ENCODE data around the gene CMIP. TPM values are rescaled to one million over a fixed set of nuclear protein-coding genes. Genes with fewer than 3 reads are reported as not detected.
"Not testable (repeated sequence)": the region's sequence is repeated elsewhere in the genome, so short reads cannot be mapped to it uniquely, and the experiment has no call there.

Gene CMIP
- total RNA-seq, 2 experiments from 2014 or later: 26.3 to 29.1 TPM

DNA sequence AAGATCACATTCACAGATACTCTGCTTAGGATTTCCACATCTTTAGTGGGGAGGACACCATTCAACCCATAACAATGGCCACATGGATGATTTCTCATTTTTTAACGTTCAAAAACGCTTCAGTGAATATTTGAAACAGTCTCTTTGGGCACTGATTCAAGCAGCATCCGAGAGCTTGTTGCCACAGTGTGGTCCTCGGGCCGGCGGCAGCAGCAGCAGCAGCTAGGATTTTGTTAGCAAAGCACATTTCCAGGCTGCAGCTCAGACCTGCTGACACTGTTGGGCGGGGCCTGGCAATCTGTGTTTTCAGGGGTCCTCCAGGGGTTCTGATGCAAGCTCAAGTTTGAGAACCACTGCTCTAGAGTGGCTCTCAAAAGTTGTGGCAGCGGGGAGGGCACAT, 27.9 kb upstream of the CMIP start:
- ChIA-PET POLR2A (no interaction called here), CTCF (interaction anchor here (1.2 kb wide), 1 partner anchor 53 kb away, joined by 3 read pairs; no protein-coding TSS in a partner anchor)

DNA sequence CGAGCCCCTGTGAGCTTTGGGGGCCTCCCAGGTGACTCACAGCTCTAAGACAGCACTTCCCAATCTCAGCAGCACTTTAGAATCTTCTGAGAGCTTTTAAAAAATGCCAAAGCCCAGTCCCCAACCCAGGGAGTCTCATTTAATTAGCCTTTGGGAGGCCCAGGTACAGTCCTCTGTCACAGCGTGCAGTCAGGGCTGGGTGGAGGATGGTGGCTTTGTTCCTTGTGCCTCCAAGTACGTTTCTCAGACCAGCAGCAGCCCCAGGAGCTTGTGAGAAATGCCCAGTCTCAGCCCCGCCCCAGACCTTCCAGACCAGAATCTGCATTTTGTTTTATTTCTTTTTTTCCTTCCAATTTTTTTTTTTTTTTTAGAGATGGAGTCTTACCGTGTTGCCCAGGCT, 27.4 kb upstream of the CMIP start:
- CTCF ChIA-PET: interaction anchor here (1.1 to 1.2 kb wide), 2 partner anchors 13 to 54 kb away, joined by 3 read pairs; no protein-coding TSS in a partner anchor
- POLR2A ChIA-PET: no interaction called here

DNA sequence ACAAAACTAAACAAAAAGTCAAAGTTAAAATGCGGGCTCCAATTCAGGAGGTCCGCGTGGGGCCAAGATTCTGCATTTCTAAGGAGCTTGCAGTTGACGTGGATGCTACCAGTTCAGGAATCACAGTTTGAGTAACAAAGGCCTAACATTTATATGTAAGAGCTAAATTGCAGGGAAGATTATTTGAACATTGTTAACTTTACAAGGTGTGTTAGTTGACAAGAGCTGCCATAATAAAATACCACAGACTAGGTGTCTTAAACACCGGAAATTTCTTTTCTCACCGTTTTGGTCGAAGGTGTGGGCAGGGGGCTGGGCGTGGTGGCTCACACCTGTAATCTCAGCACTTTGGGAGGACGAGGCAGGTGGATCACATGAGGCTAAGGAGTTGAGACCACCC, 24.8 kb upstream of the CMIP start:
- ChIA-PET POLR2A (interaction anchor here (0.6 kb wide), 1 partner anchor 54 kb away, joined by 5 read pairs; no protein-coding TSS in a partner anchor), CTCF (no interaction called here)

DNA sequence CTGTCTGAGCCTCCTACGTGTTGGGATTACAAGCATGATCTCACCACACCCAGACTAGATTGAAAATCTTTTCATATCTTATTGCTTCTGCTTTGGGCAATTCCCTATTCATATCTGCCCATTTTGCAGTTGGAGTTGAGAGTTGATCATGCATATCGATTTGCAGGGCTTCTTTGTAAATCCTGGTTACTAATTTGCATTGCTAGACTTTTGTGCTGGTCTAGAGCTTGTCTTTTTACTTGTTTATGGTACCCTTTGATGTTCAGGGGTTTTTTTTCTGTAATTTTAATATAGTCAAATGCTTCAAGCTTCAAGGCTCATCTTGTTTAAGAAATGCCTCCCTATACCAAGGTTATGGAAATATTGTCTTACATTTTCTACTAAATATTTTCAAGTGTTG, 23.5 kb upstream of the CMIP start:
- CTCF ChIA-PET: interaction anchor here (0.9 kb wide), 2 partner anchors 17 to 302 kb away, joined by 3 read pairs; no protein-coding TSS in a partner anchor

DNA sequence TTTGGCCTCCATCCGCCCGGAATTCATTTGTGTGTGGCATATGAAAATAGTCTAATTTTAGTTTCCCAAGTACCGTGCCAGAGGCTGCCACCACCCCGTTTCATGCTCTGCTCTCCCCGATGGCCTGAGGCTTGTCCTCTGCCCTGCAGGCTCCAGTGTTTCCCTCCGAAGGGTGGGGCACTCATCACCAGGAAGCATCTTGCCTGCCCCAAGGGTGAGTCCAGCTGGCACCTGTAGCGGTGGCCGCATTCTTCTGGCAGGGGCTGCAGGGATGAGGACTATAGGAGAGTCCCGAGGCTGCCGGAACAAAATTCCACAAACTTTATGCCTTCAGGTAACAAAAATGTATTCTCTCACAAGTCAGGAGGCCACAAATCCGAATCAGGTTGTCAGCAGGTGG, 23.1 kb upstream of the CMIP start:
- POLR2A ChIA-PET: no interaction called here
- CTCF ChIA-PET: interaction anchor here (0.9 kb wide), 2 partner anchors 18 to 301 kb away, joined by 3 read pairs; no protein-coding TSS in a partner anchor

More for the DNA sequence above, 23.5 kb upstream of the CMIP start:
- POLR2A ChIA-PET: no interaction called here

DNA sequence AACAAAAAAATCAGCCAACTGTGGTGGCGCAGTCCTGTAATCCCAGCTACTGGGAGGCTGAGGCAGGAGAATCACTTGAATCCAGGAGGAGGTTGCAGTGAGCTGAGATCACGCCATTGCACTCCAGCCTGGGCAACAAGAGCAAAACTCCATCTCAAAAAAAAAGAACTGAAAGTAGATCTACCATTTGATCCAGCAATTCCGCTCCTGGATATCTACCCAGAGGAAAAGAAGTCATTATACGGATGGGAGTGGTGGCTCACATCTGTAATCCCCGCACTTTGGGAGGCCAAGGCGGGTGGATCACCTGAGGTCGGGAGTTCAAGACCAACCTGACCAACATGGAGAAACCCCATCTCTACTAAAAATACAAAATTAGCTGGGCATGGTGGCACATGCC, 22.5 kb upstream of the CMIP start:
- POLR2A ChIA-PET, CTCF ChIA-PET: not testable (repeated sequence)

DNA sequence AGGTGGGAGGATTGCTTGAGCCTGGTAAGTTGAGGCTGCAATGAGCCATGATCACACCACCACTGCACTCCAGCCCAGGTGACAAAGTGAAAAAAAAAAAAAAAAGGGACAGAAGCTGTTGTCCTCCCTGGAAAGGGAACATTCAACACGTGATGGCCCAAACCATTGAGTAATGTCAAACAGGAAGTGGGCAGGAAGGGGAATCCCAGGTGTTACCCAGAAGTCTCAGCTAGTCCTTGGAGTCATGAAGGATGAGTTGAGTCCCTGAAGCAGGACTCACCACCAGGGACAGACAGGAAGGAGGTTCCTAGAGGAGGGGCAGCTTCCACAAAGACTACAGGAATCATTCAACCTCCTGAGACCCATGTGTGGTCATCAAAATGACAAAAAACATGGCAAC, 19.8 kb upstream of the CMIP start:
- POLR2A ChIA-PET: no interaction called here

DNA sequence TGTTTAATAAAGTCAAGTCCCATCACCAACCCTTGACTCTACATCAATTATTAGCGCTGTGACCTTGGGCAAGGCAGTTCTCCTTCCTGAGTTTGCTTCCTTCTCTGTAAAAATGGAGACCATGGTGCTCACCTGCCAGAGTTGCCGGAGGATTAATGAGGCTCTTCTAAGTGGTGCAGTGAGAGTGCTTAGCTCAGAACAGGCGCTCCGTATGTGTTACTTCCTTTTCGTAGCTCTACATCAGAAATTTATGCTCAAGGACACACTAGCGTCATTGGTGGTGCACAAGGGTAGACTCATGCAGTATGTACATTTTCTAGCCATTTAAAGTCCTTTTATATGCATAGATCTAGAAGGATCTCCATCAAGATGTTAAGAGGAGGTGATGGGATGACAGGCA, 17.4 kb upstream of the CMIP start:
- POLR2A ChIA-PET: no interaction called here
- CTCF ChIA-PET: interaction anchor here (1.2 kb wide), 1 partner anchor 11 kb away, joined by 3 read pairs; no protein-coding TSS in a partner anchor

More for the DNA sequence above, 19.8 kb upstream of the CMIP start:
- CTCF ChIA-PET: interaction anchor here (0.6 to 0.8 kb wide), 2 partner anchors 22 to 375 kb away, joined by 4 read pairs; no protein-coding TSS in a partner anchor

DNA sequence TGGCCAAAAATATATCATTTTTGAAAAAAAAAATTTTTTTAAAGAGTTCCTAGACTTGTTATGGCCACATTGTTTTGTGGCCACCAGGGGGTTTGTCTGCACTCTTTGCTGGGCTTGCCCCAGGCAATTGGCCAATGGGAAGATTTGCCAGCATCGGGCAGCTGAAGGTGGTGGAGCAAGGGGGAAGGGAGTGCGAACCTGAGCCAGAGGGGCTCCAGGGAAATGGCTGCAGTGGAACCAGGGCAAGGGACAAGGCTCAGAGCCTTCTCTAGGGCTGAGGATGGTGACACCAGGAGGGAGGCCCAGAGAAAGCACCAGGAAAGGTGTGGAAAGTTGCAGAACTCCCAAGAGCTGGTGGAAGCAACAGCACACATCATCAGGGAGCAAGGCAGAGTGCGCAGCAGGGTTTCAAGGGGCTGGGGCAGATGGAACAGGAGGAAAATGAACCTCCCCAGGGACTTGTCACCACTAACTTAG, 15.5 kb upstream of the CMIP start:
- CTCF ChIA-PET: no interaction called here
- POLR2A ChIA-PET: no interaction called here

DNA sequence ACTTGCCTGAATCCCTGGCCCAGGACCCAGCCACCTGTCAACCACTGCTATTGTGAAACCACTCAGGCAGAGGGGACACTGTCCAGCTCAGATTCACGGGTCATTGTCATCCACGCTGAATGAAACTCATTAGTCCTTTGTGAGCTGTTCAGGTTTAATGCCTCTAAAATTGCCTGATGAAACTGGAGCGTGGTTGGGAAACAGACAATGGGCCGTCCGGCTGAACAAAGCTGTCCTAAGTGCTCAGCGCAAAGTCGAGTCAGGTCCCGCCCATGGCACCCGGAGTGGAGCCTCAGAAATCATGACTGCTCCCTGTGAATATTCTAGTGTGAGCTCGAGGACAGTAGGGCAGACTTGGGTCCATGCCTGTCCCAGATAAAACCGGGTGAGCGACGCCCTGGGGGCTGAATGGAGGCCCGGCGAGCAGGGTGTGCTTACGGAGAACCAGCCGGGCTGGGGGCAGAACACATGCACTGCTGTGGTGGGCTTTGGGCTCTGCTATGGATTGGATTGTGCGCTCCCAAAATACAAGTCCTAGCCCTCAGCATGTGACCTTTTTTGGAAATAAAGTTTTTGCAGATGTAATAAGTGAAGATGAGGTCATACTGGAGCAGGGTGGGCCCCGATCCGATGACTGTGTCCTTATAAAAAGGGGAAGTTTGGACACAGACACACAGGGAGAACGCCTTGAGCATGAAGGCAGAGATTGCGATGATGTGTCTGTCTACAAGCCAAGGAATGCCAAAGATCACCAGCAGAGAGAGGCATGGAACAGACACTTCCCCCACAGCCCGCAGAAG, 12.9 kb upstream of the CMIP start:
- ChIA-PET POLR2A (no interaction called here), CTCF (interaction anchor here (1.2 kb wide), 1 partner anchor 12 kb away, joined by 3 read pairs; no protein-coding TSS in a partner anchor)

DNA sequence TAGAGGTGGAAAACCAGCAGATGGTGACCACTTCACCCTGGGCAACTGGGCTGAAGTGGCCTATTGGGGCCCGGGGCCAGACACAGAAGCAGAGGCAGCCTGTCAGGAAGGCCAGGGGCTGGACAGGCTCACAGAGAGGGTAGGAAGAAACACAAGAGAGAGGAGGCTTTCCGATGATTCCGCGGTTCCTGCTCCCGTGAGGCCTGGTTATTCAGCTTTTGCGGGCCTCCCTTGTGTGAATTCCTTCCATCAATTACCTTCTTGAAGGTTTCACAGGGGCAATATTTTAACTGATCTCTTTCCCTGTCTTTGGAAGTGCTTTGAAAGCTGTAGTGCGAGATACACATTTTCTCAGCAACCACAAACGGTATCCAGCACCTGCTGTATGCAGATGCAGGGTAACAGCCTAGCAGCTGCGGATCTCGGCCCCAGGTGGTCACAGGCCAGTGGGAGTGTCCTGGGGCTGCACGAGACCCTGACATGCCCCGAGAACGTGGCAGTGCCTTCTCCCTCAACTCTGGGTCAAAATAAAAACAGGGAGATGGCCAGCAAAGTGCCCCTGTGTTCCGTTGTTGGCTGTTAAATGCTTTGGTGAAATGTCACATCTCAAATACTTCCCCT, 11.6 kb upstream of the CMIP start:
- POLR2A ChIA-PET: no interaction called here
- CTCF ChIA-PET: interaction anchor here (1.2 kb wide), 1 partner anchor 11 kb away, joined by 3 read pairs; no protein-coding TSS in a partner anchor

DNA sequence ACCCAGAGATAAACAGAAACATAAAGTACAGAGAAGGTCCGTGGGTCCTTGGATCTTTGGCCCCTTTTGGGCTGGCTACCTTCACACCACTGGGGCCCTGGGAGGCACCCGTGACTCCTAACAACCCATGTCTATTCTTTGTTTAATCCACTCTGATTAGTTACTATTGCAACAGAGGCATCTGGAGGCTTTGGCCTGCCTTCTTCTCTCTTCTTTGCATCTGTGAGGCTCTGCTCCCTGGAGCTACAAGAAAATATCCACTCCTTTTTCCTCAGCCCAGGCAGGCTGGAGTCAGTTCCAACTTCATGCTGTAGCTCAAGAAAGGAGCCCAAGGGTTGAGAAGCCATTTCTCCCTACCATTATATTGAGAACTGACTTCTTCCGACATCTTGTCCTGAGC, 9.5 kb upstream of the CMIP start:
- CTCF ChIA-PET: no interaction called here
- POLR2A ChIA-PET: no interaction called here

DNA sequence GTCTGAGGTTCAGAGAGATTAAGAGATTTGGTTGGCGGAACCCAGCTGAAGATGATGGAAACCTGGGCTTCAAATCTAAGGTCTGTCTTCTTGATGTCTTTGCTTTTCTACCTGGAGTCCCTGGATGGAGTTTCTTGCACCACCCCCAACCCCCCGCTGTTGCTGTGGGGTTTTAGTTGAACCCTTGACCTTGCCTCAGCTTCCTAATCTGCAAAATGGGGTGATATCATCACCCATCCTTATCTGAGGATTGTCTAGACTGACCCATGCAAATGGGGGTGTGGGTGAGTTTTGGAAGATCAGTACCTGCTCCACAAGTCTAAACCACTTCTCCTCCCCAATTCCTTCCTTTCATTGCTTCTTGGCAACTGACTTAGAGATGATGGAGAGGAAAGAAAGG, 9.0 kb upstream of the CMIP start:
- ChIA-PET CTCF (no interaction called here), POLR2A (interaction anchor here (0.6 kb wide), 1 partner anchor 180 kb away, joined by 4 read pairs; no protein-coding TSS in a partner anchor)

DNA sequence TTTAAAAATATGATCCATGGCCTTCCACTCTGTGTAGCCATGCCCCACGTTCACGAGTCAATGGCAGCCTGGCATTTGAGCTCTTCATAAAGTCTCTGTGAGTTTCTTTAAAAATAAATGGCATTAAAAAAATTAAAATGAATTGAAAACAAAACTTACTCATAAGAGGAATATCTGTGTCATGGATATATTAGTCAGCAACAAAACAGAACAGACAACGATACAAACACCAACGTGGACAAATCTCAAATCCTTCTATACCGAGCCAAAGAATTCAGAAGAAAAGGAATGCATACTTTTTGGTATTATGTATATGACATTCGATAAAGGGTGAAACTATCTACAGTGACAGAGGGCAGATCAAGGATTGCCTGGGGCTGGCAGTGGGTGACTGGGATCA, 8.2 kb upstream of the CMIP start:
- CTCF ChIA-PET: interaction anchor here (0.8 kb wide), 1 partner anchor 276 kb away, joined by 3 read pairs; no protein-coding TSS in a partner anchor
- POLR2A ChIA-PET: interaction anchor here (0.6 kb wide), 1 partner anchor 180 kb away, joined by 4 read pairs; no protein-coding TSS in a partner anchor

DNA sequence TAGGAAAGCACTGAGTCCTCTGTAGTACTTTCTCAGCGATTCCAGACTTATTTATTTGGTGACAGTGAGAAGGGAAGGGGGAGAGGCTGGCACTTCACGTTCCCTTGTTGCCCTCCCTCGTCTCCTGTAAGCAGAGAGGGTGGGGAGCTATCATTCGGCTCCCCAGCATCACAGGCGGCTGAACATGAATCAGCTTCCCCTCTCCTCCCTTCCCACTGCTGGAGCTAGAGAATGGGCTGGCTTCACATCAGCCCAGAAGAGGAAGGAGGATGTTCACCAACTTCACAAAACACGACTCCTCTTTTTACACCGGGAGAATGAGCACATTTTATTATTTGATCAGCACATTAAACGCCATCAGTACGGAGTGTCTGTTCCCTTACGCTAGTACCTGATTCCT, 6.7 kb upstream of the CMIP start:
- ChIA-PET CTCF (interaction anchor here (1.1 kb wide), 1 partner anchor 11 kb away, joined by 3 read pairs; no protein-coding TSS in a partner anchor), POLR2A (no interaction called here)

DNA sequence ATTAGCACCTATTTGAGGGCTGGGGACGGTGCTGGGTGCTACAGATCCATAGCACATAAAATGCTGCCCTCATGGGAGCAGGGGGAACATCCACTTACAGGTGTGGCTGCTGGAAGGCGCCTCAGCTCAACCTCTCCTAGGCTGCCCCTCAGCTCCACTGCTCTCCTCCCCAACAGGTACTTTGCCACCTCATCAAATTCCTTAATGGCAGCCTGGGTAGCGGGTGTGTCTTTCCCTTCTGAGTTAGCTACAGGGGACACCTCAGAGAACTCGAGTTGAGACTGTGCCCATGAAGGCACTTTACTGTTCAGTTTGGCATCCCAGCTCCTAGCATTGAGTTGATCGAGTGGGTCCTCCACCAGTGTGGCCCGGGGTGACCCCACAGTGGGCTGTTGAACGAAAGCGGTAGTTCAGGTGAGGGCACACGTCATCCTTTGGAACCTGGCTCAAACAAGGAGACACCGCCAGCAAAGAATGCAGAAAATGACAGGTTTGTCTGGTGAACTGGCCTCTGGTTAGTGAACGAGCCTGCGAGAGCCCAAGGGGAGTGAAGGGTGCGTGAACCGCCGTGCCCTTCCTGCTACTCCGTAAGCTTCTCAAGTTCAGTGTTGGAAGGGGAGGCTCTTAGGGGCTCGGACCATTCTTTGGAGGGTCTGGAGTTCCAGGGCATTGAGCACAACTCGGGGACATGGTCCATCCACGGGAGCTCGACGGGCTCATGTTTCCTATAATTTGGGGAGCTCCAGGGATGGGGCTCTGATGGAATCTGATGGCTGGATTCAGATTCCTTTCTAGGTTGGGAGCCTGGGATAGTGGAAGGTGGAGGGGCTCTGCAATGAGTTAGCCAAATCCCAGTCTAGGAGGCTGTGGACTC, 3.5 kb upstream of the CMIP start:
- POLR2A ChIA-PET: no interaction called here
- CTCF ChIA-PET: no interaction called here

DNA sequence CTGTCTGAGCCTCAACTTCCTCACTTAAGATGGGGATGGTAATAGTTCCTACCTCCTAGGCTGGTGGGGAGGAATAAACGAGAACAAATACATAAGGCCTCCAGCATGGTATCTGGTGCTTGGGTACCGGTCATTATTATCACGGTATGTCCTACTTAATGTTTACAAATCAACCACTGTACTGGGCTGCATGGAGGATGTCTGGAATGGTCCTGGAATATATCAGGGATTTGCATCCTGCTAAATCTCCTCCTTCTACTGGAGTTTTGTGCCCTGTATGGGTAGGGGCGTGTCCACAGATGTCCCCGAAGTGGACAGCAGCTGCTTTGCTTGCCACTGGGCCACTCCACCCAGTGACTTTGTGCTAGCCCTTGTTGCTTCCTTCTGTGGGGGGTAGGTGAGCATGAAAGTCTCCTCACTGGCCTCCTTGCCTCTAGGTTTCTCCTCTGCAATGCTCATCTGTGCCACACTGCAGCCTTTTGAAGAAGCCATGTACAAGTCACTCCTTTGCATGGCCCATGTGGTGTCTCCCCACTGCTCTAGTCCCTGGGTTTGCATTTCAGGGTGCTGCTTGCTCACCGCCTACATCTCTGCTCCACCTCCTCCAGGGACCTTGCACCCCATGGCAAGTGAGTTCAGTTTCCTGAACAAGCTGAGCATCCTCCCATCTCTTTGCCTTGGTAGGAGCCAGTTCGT, 2.2 kb upstream of the CMIP start:
- POLR2A ChIA-PET: no interaction called here
- CTCF ChIA-PET: no interaction called here

DNA sequence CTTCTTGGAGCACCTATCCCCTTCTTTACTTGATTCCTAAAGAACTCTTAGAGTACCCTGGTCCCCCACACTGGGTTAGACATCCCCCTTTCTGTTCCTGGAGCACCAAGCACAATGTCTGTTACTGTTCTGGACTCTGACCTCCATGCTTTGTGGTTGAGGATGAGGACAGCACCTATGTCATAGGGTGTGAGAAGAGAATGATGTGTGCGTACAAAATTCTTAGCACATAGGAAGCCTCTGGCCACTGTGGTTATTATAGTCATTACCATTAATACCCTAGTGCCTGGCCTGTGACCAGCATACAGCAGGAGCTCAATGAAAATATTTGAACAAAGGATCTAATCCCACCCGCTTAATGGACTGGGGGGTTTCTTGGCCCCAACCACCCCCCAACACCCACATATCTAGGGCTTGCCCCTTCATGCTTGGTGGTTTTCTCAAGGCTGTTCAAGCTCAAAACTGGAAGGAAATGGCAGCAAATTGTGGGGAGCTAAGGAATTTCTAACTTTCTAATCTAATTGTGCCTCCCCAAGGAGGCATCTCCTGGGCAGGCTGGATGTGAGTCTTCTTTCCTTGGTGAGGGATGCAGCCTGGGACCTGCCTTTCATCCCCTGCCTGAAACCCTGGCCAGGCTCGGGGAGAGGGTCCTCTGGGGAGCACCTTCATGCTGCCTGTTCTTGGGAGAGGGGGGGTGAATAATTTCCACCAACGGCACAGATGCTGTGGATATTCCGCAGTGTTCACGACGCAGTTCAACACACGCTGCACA, 1.5 kb upstream of the CMIP start:
- POLR2A ChIA-PET: no interaction called here

More for the DNA sequence above, 1.5 kb upstream of the CMIP start:
- CTCF ChIA-PET: interaction anchor here (1.0 kb wide), 1 partner anchor 11 kb away, joined by 3 read pairs; no protein-coding TSS in a partner anchor
